GM12892 (cell line): Measurements from ENCODE around the gene C5orf24.

Experiments
- POLR2A ChIP-seq: IDR thresholded peaks from 2 replicates; pipeline ENCODE4 v1.6.1; 2011; ENCODE audit warnings: low read depth, low read length, control low read depth
- POLR2AphosphoS5 ChIP-seq: IDR thresholded peaks from 2 replicates; pipeline ENCODE4 v1.6.1; 2011; ENCODE audit warnings: low read depth, low read length, control low read depth
- TAF1 ChIP-seq: IDR thresholded peaks from 2 replicates; pipeline ENCODE4 v1.6.1; 2011; ENCODE audit warnings: low read depth, mild to moderate bottlenecking, control low read depth, low read length, borderline replicate concordance

DNA sequence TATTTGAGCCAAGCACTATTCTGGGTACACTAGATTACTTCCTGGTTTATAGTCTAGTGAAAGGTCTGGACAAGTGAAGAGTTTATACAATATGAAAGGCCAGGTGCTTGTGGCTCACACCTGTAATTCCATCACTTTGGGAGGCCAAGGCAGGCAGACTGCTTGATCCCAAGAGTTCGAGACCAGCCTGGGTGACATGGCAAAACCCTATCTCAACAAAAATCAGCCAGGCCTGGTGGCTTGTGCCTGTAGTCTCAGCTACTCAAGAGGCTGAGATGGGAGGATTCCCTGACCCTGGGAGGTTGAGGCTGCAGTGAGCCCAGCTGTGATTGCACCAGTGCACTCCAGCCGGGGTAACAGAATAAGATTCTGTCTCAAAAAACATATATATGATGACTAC, 18.9 kb downstream of the C5orf24 start:
- no peak for TF ChIP-seq POLR2A
- TF ChIP-seq POLR2AphosphoS5: no peak
- no peak for TF ChIP-seq TAF1
